Left ventricle myocardium superior (tissue), 1 donor: ENCODE measurements around the gene USP33. TPM values are rescaled to one million over a fixed set of nuclear protein-coding genes. Genes with fewer than 3 reads are reported as not detected.
"Not testable (repeated sequence)": the region's sequence is repeated elsewhere in the genome, so short reads cannot be mapped to it uniquely, and the experiment has no call there.

ENCODE experiments used
- ATAC-seq: fragments of 200-7000 bp; cut with Tn5 transposase; one replicate; pipeline ENCODE4 v1.9.1; 2020; ENCODE audit warnings: mild to moderate bottlenecking, moderate library complexity
- DNase-seq: peaks from one replicate; pipeline ENCODE4 v3.0.0-alpha.2; 2020
- intact Hi-C: fragments of 100-400 bp; cut with micrococcal nuclease; formaldehyde crosslinking; loops from one replicate; pipeline ENCODE4 v1.11.0; 2022
- total RNA-seq: library from RNA; stranded (reverse); fragmentation: NEBNext Ultra II Directional; extraction: Animal tissue kit (Norgen Biotek cat#: 25700); gene quantifications from one replicate; pipeline ENCODE4 v1.2.1, GENCODE V29; 2021
- donor health status: DM: no; HTN: yes; CAD: no; lungs with severe emphysema.

The USP33 gene
- total RNA-seq, 1 donor from 2014 or later: 29.0 TPM

GRCh38 chr1:77678660-77679610, 80.7 kb downstream of the USP33 start:
- DNase-seq (no peak), ATAC-seq (no peak)
- intact Hi-C loops: no loop called here

GRCh38 chr1:77674807-77675206, 84.8 kb downstream of the USP33 start:
- ATAC-seq, DNase-seq, intact Hi-C loops: not testable (repeated sequence)

- intact Hi-C loops: no loop called here
- no peak for ATAC-seq
- DNase-seq: no peak
Observed at GRCh38 chr1:77673716-77674355, 85.8 kb downstream of the USP33 start.

- intact Hi-C loops: no loop called here
- no peak for DNase-seq
- no peak for ATAC-seq
Observed at GRCh38 chr1:77673030-77673429, 86.6 kb downstream of the USP33 start.

- intact Hi-C loops: no loop called here
- no peak for DNase-seq
- no peak for ATAC-seq
Observed at GRCh38 chr1:77672374-77672773, 87.3 kb downstream of the USP33 start.

GRCh38 chr1:77671836-77672235, 87.8 kb downstream of the USP33 start:
- ATAC-seq (no peak), DNase-seq (no peak)
- intact Hi-C loops: no loop called here

- ATAC-seq (no peak), DNase-seq (no peak)
- intact Hi-C loops: no loop called here
Observed at GRCh38 chr1:77670330-77670729, 89.3 kb downstream of the USP33 start.

- no peak for DNase-seq
- intact Hi-C loops: no loop called here
- ATAC-seq: no peak
Observed at GRCh38 chr1:77668924-77669449, 90.7 kb downstream of the USP33 start.

- intact Hi-C loops: no loop called here
- no peak for DNase-seq
- peak; percentile 40 for ATAC-seq
Observed at GRCh38 chr1:77664939-77665516, 94.6 kb downstream of the USP33 start.

GRCh38 chr1:77661696-77662095, 98.0 kb downstream of the USP33 start:
- ATAC-seq (no peak), DNase-seq (no peak)

GRCh38 chr1:77659879-77660593, 99.6 kb downstream of the USP33 start:
- DNase-seq: no peak
- intact Hi-C loops: no loop called here
- no peak for ATAC-seq

More at GRCh38 chr1:77661696-77662095, 98.0 kb downstream of the USP33 start:
- intact Hi-C loops: no loop called here

GRCh38 chr1:77658271-77658670, 101.4 kb downstream of the USP33 start:
- intact Hi-C loops: no loop called here
- ATAC-seq: no peak
- DNase-seq: no peak

GRCh38 chr1:77655431-77655974, 104.1 kb downstream of the USP33 start:
- intact Hi-C loops: no loop called here
- ATAC-seq: peak; percentile 17
- DNase-seq: no peak

- DNase-seq (no peak), ATAC-seq (no peak)
- intact Hi-C loops: no loop called here
Observed at GRCh38 chr1:77652970-77653516, 106.6 kb downstream of the USP33 start.

GRCh38 chr1:77652268-77652667, 107.4 kb downstream of the USP33 start:
- ATAC-seq (no peak), DNase-seq (no peak)
- intact Hi-C loops: no loop called here

GRCh38 chr1:77649127-77649526, 110.5 kb downstream of the USP33 start:
- no peak for DNase-seq
- no peak for ATAC-seq
- intact Hi-C loops: no loop called here

GRCh38 chr1:77646224-77646623, 113.4 kb downstream of the USP33 start:
- DNase-seq, ATAC-seq, intact Hi-C loops: not testable (repeated sequence)
